C4-2B (cell line): ENCODE measurements around the gene SUSD1.

Experiments used
- CTCF ChIP-seq: fragments of 450-650 bp; conservative IDR thresholded peaks from 2 replicates; pipeline ENCODE4 v1.5.1; 2017; ENCODE audit warnings: mild to moderate bottlenecking
- ZFX ChIP-seq: fragments of 450-650 bp; IDR thresholded peaks from 2 replicates; pipeline ENCODE4 v1.6.1; 2017

- no peak for TF ChIP-seq CTCF
- TF ChIP-seq ZFX, result no peak
Measured at GRCh38 chr9:112142420-112142819, 32.7 kb downstream of the SUSD1 start.
